Activated CD4-positive, alpha-beta T cell treated with anti-CD3 and anti-CD28 coated beads for 1 hour (primary cell): Measurements from ENCODE around the gene SNX21.

ENCODE experiments used
- DNase-seq: peaks from one replicate; pipeline ENCODE4 v3.0.0-alpha.2; 2020

Gene SNX21

GRCh38 chr20:45883100-45883469 lies 49.5 kb downstream of the SNX21 start:
- DNase-seq = no peak

- no peak for DNase-seq
Measured at GRCh38 chr20:45886590-45887345, 53.2 kb downstream of the SNX21 start.

- no peak for DNase-seq
Measured at GRCh38 chr20:45887346-45887715, 53.7 kb downstream of the SNX21 start, which contains the start of gene SPATA25. Gene SPATA25 (minus strand): TSS chr20:45887622. CDS start chr20:45887590, 32 bp downstream.

- no peak for DNase-seq
Measured at GRCh38 chr20:45888681-45889080, 55.1 kb downstream of the SNX21 start.

- peak; percentile 23 for DNase-seq
Measured at GRCh38 chr20:45890077-45890984, 56.7 kb downstream of the SNX21 start.

- peak; percentile 77 for DNase-seq
Measured at GRCh38 chr20:45890985-45891983, 57.7 kb downstream of the SNX21 start, which contains the start of the genes CTSA and NEURL2. Gene CTSA (plus strand): TSS chr20:45891335. CDS start chr20:45891569, 234 bp downstream. Gene NEURL2 (minus strand): TSS chr20:45891208. CDS start chr20:45890991, 217 bp downstream.

GRCh38 chr20:45892049-45892825 lies 58.6 kb downstream of the SNX21 start:
- no peak for DNase-seq
